Tibial nerve (tissue), 4 donors: ENCODE results near the gene FIGLA. TPM values are rescaled to one million over a fixed set of nuclear protein-coding genes. Genes with fewer than 3 reads are reported as not detected.

ENCODE experiments used
- DNase-seq, 2 donors: peaks; one replicate each; pipeline ENCODE4 v3.0.0-alpha.2; 2019; ENCODE audit warnings: low spot score in 2 of 2
- H3K27ac ChIP-seq, 4 donors: fragments of 200-600 bp; sonication (generic) in 3 of 4; one replicate each; pipeline ENCODE4 v1.5.1; 2017 to 2019; ENCODE audit warnings: mild to moderate bottlenecking in 1 of 4
- H3K27me3 ChIP-seq, 2 donors: fragments of 200-600 bp; sonication (generic) in 1 of 2; one replicate each; pipeline versions ENCODE4 v1.5.1 to v1.6.0; 2017 to 2019
- H3K36me3 ChIP-seq, 3 donors: fragments of 200-600 bp; sonication (generic); one replicate each; pipeline ENCODE4 v1.5.1; 2018 to 2019
- H3K4me1 ChIP-seq, 4 donors: fragments of 200-600 bp; sonication (generic) in 3 of 4; one replicate each; pipeline ENCODE4 v1.5.1; 2017 to 2019
- H3K4me3 ChIP-seq, 4 donors: fragments of 200-600 bp; sonication (generic) in 3 of 4; one replicate each; pipeline ENCODE4 v1.5.1; 2017 to 2019; ENCODE audit warnings: mild to moderate bottlenecking in 1 of 4, moderate library complexity in 1 of 4
- H3K9me3 ChIP-seq, 4 donors: fragments of 200-600 bp; sonication (generic) in 3 of 4; one replicate each; pipeline ENCODE4 v1.5.1; 2017 to 2019
- CTCF ChIP-seq, 5 experiments: fragments of 200-600 bp in 3 of 5; fragments of 450-650 bp in 2 of 5; sonication (generic) in 3 of 5; IDR thresholded peaks; one replicate each; pipeline ENCODE4 v1.5.1; 2016 to 2019; ENCODE audit warnings: antibody characterized with exemption in 5 of 5, mild to moderate bottlenecking in 3 of 5, moderate library complexity in 2 of 5
- EP300 ChIP-seq, 2 donors: sonication (generic); formaldehyde crosslinking; IDR thresholded peaks; one replicate each; pipeline ENCODE4 v1.6.1; 2017; ENCODE audit warnings: antibody characterized with exemption in 2 of 2, mild to moderate bottlenecking in 1 of 2
- POLR2A ChIP-seq, 2 donors: fragments of 450-650 bp; IDR thresholded peaks; one replicate each; pipeline ENCODE4 v1.6.1; 2017; ENCODE audit warnings: antibody characterized with exemption in 2 of 2, mild to moderate bottlenecking in 2 of 2, moderate library complexity in 2 of 2
- WGBS, 2 donors: methylation state at CpG; one replicate each; pipeline ENCODE4 v1.1.5; 2018; 5-methylcytosine and 5-hydroxymethylcytosine counted together
- total RNA-seq, 4 donors: library from RNA; depleted of rRNA; stranded (reverse); fragments of >200 nt; gene quantifications; one replicate each; pipeline ENCODE4 v1.1.0, GENCODE V29; 2016

FIGLA gene
- total RNA-seq, 4 donors from 2014 or later: not detected

GRCh38 chr2:70779911-70780545 is 10.4 kb downstream of the FIGLA start:
- H3K27me3 ChIP-seq: peaks cover 0 to 19% of the 10 kb centered on the region in 2 donors
- WGBS, 2 donors: 71 to 77% methylated on average over 8 of the region's 8 CpGs
- no peaks in the 10 kb centered on the region for H3K36me3 ChIP-seq
- TF ChIP-seq CTCF (IDR thresholded peaks at IDR 0.05) (no peak), EP300 (IDR thresholded peaks at IDR 0.05) (no peak), POLR2A (IDR thresholded peaks at IDR 0.05) (no peak)
- DNase-seq: no peak
- no peaks in the 10 kb centered on the region for H3K9me3 ChIP-seq
- H3K4me1 ChIP-seq: no peaks in the 10 kb centered on the region
- no peak overlapping the region for H3K27ac ChIP-seq
- H3K4me3 ChIP-seq: no peak overlapping the region

GRCh38 chr2:70779491-70779890 is 11.0 kb downstream of the FIGLA start:
- Histone ChIP-seq H3K27me3 (peaks cover 0 to 19% of the 10 kb centered on the region in 2 donors), H3K27ac (no peak overlapping the region), H3K9me3 (no peaks in the 10 kb centered on the region), H3K36me3 (no peaks in the 10 kb centered on the region), H3K4me3 (no peak overlapping the region), H3K4me1 (no peaks in the 10 kb centered on the region)
- TF ChIP-seq POLR2A (IDR thresholded peaks at IDR 0.05) (no peak), CTCF (IDR thresholded peaks at IDR 0.05) (no peak)
- DNase-seq: no peak
- 55 to 75% methylated on average over 3 of the region's 3 CpGs for WGBS, 2 donors

GRCh38 chr2:70778676-70779075 is 11.8 kb downstream of the FIGLA start:
- peaks cover 0 to 19% of the 10 kb centered on the region in 2 donors for H3K27me3 ChIP-seq
- WGBS, 2 donors: 31 to 38% methylated on average over 1 of the region's 1 CpG

GRCh38 chr2:70777450-70777849 is 13.0 kb downstream of the FIGLA start:
- Histone ChIP-seq H3K4me1 (no peaks in the 10 kb centered on the region), H3K36me3 (no peaks in the 10 kb centered on the region), H3K27ac (no peak overlapping the region), H3K9me3 (no peaks in the 10 kb centered on the region), H3K27me3 (peaks cover 0 to 30% of the 10 kb centered on the region in 2 donors), H3K4me3 (no peak overlapping the region)
- 57 to 65% methylated on average over 2 of the region's 2 CpGs for WGBS, 2 donors
- DNase-seq: no peak
- TF ChIP-seq EP300 (IDR thresholded peaks at IDR 0.05): no peak
- TF ChIP-seq POLR2A (IDR thresholded peaks at IDR 0.05): no peak
- TF ChIP-seq CTCF (IDR thresholded peaks at IDR 0.05): no peak

More at GRCh38 chr2:70778676-70779075, 11.8 kb downstream of the FIGLA start:
- no peaks in the 10 kb centered on the region for H3K9me3 ChIP-seq
- no peak for DNase-seq
- no peaks in the 10 kb centered on the region for H3K36me3 ChIP-seq
- H3K4me3 ChIP-seq: no peak overlapping the region
- no peaks in the 10 kb centered on the region for H3K4me1 ChIP-seq
- no peak overlapping the region for H3K27ac ChIP-seq
- TF ChIP-seq EP300 (IDR thresholded peaks at IDR 0.05) (no peak), POLR2A (IDR thresholded peaks at IDR 0.05) (no peak), CTCF (IDR thresholded peaks at IDR 0.05) (no peak)

- no peaks in the 10 kb centered on the region for H3K36me3 ChIP-seq
- no peak overlapping the region for H3K27ac ChIP-seq
- WGBS, 2 donors: 94% methylated on average over 3 of the region's 3 CpGs
- no peak for TF ChIP-seq POLR2A (IDR thresholded peaks at IDR 0.05)
- DNase-seq: no peak
- H3K4me1 ChIP-seq: no peaks in the 10 kb centered on the region
- H3K4me3 ChIP-seq: no peak overlapping the region
- H3K9me3 ChIP-seq: no peaks in the 10 kb centered on the region
- peaks cover 0 to 39% of the 10 kb centered on the region in 2 donors for H3K27me3 ChIP-seq
These were observed 14.2 kb downstream of the FIGLA start for GRCh38 chr2:70776266-70776665.
